ENCODE data around the gene COLGALT1. TPM values are rescaled to one million over a fixed set of nuclear protein-coding genes. Genes with fewer than 3 reads are reported as not detected.

COLGALT1 gene
- total and polyA plus RNA-seq, 10 of the 15 experiments (the other 5 are each of a cell fraction or from before 2014, with no cell fraction given), result 1.2 to 78.8 (median 29.8) TPM

DNA sequence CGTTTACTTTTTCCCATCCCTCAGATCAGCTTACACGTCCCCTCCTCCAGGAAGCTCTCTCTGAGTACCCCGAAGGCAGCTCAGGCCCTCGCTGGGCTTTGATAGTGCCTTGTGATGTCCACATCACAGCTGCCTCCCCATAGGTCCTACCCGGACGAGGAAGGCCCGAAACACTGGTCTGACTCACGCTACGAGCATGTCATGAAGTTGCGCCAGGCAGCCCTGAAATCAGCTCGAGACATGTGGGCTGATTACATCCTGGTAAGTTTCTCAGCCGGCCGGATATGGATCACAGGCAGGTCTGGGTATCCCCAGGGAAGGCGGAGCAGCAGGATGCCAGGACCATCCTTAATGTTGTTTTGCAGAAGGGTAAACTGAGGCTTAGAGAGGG is 4.8 kb downstream of the COLGALT1 start (continued):
- TF ChIP-seq STAT1 (conservative IDR thresholded peaks at IDR 0.05) (no peak), TBL1XR1 (IDR thresholded peaks at IDR 0.05; ENCODE audit: low read depth, low read length) (no peak), E4F1 (IDR thresholded peaks at IDR 0.05; ENCODE audit: borderline replicate concordance, partially characterized antibody) (no peak), HDAC6 (IDR thresholded peaks at IDR 0.05; ENCODE audit: unreplicated experiment) (no peak), ZBTB40 (IDR thresholded peaks at IDR 0.05; ENCODE audit: borderline replicate concordance) (no peak), CHD4 (IDR thresholded peaks at IDR 0.05) (no peak), NFIC (IDR thresholded peaks at IDR 0.05; ENCODE audit: low read depth, low read length) (no peak)
- TF ChIP-seq, protein P1, sequence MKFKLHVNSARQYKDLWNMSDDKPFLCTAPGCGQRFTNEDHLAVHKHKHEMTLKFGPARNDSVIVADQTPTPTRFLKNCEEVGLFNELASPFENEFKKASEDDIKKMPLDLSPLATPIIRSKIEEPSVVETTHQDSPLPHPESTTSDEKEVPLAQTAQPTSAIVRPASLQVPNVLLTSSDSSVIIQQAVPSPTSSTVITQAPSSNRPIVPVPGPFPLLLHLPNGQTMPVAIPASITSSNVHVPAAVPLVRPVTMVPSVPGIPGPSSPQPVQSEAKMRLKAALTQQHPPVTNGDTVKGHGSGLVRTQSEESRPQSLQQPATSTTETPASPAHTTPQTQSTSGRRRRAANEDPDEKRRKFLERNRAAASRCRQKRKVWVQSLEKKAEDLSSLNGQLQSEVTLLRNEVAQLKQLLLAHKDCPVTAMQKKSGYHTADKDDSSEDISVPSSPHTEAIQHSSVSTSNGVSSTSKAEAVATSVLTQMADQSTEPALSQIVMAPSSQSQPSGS (IDR thresholded peaks at IDR 0.05; ENCODE audit: low read length), result no peak
- TF ChIP-seq, protein P2, sequence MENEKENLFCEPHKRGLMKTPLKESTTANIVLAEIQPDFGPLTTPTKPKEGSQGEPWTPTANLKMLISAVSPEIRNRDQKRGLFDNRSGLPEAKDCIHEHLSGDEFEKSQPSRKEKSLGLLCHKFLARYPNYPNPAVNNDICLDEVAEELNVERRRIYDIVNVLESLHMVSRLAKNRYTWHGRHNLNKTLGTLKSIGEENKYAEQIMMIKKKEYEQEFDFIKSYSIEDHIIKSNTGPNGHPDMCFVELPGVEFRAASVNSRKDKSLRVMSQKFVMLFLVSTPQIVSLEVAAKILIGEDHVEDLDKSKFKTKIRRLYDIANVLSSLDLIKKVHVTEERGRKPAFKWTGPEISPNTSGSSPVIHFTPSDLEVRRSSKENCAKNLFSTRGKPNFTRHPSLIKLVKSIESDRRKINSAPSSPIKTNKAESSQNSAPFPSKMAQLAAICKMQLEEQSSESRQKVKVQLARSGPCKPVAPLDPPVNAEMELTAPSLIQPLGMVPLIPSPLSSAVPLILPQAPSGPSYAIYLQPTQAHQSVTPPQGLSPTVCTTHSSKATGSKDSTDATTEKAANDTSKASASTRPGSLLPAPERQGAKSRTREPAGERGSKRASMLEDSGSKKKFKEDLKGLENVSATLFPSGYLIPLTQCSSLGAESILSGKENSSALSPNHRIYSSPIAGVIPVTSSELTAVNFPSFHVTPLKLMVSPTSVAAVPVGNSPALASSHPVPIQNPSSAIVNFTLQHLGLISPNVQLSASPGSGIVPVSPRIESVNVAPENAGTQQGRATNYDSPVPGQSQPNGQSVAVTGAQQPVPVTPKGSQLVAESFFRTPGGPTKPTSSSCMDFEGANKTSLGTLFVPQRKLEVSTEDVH (IDR thresholded peaks at IDR 0.05; ENCODE audit: low read depth, partially characterized antibody), result no peak
- TF ChIP-seq, protein P3, sequence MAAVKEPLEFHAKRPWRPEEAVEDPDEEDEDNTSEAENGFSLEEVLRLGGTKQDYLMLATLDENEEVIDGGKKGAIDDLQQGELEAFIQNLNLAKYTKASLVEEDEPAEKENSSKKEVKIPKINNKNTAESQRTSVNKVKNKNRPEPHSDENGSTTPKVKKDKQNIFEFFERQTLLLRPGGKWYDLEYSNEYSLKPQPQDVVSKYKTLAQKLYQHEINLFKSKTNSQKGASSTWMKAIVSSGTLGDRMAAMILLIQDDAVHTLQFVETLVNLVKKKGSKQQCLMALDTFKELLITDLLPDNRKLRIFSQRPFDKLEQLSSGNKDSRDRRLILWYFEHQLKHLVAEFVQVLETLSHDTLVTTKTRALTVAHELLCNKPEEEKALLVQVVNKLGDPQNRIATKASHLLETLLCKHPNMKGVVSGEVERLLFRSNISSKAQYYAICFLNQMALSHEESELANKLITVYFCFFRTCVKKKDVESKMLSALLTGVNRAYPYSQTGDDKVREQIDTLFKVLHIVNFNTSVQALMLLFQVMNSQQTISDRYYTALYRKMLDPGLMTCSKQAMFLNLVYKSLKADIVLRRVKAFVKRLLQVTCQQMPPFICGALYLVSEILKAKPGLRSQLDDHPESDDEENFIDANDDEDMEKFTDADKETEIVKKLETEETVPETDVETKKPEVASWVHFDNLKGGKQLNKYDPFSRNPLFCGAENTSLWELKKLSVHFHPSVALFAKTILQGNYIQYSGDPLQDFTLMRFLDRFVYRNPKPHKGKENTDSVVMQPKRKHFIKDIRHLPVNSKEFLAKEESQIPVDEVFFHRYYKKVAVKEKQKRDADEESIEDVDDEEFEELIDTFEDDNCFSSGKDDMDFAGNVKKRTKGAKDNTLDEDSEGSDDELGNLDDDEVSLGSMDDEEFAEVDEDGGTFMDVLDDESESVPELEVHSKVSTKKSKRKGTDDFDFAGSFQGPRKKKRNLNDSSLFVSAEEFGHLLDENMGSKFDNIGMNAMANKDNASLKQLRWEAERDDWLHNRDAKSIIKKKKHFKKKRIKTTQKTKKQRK (IDR thresholded peaks at IDR 0.05; ENCODE audit: low read depth, low read length), result no peak

Measured in GM12878 (cell line).